COLO668 (cell line): Measurements from ENCODE around the gene TLR9.

ENCODE experiments used
- DNase-seq: peaks from one replicate; lab custom pipeline; 2025; ENCODE audit not compliant: unreplicated experiment; lab: John Stamatoyannopoulos, UW

TLR9 gene

GRCh38 chr3:52175416-52176179 lies 49.8 kb downstream of the TLR9 start:
- no peak for DNase-seq

- DNase-seq: no peak
Observed at GRCh38 chr3:52174896-52175295, 50.5 kb downstream of the TLR9 start.

GRCh38 chr3:52173101-52173500 lies 52.3 kb downstream of the TLR9 start:
- no peak for DNase-seq

- DNase-seq: no peak
Observed at GRCh38 chr3:52172262-52172757, 53.1 kb downstream of the TLR9 start.

GRCh38 chr3:52171514-52172261 lies 53.8 kb downstream of the TLR9 start:
- no peak for DNase-seq
